HCT116 (cell line): Measurements from ENCODE around the gene MLKL. TPM values are rescaled to one million over a fixed set of nuclear protein-coding genes. Genes with fewer than 3 reads are reported as not detected.

Source experiments
- ATAC-seq: fragments of 200-7000 bp; cut with Tn5 transposase; 2 replicates; pipeline ENCODE4 v1.9.1; 2020; ENCODE audit warnings: mild to moderate bottlenecking, moderate library complexity
- BruUV-seq: library from RNA; stranded (reverse); fragments of 400-500 nt; replicated peaks from 2 replicates; lab custom pipeline; 2021; lab: Mats Ljungman, UMichigan
- CTCF ChIA-PET: fragments of 300-600 bp; sonication (Branson Sonifier 250); formaldehyde crosslinking; loops from one replicate; lab custom pipeline; 2021; ENCODE audit warnings: antibody characterized with exemption; lab: Charles Lee
- POLR2A ChIA-PET: fragments of 300-600, 350-600 bp; sonication (Branson Sonifier 250); formaldehyde crosslinking; loops from one replicate; lab custom pipeline; 2021; ENCODE audit warnings: antibody characterized with exemption; lab: Charles Lee
- RAD21 ChIA-PET, 2 experiments: fragments of 300-600 bp; sonication (Branson Sonifier 250); formaldehyde crosslinking; loops; one replicate each; lab custom pipeline; 2023; ENCODE audit warnings: low total read pairs in 2 of 2; ENCODE audit not compliant: uncharacterized antibody in 2 of 2, unreplicated experiment in 2 of 2, low non-redundant PET in 1 of 2; lab: Charles Lee
- DNase-seq: peaks from one replicate; pipeline ENCODE4 v3.0.0-alpha.2; 2010; ENCODE audit warnings: low read depth, low spot score
- H2AFZ ChIP-seq: fragments of 200-600 bp; shearing (Covaris generic), sonication (generic); 2 replicates; pipeline ENCODE4 v1.6.1; 2017; ENCODE audit warnings: low read depth, mixed run types, mixed read lengths, antibody characterized with exemption, low read length; ENCODE audit not compliant: poor library complexity, severe bottlenecking
- H3K27ac ChIP-seq: 2 replicates; pipeline ENCODE4 v1.5.1; 2012; ENCODE audit warnings: low read depth, low read length
- H3K27me3 ChIP-seq: fragments of 200-600 bp; sonication (generic); 2 replicates; pipeline ENCODE4 v1.6.1; 2016; ENCODE audit warnings: mixed run types, low read length, mixed read lengths; ENCODE audit not compliant: insufficient read depth
- H3K36me3 ChIP-seq, 2 experiments: fragments of 200-500 bp in 1 of 2; fragments of 200-600 bp in 1 of 2; sonication (Bioruptor generic) in 1 of 2; sonication (generic) in 1 of 2; 2 replicates each; pipeline versions ENCODE4 v1.5.1 to v1.6.1; 2014 to 2016; ENCODE audit warnings: low read length in 2 of 2, inconsistent platforms in 1 of 2, mixed read lengths in 1 of 2, mixed run types in 1 of 2; ENCODE audit not compliant: insufficient read depth in 2 of 2, control insufficient read depth in 1 of 2
- H3K4me1 ChIP-seq, 2 experiments: fragments of 200-600 bp in 1 of 2; sonication (generic) in 1 of 2; 2 replicates each; pipeline versions ENCODE4 v1.5.1 to v1.6.1; 2012 to 2017; ENCODE audit warnings: low read length in 2 of 2, inconsistent platforms in 1 of 2, mild to moderate bottlenecking in 1 of 2, mixed read lengths in 1 of 2, mixed run types in 1 of 2, moderate library complexity in 1 of 2; ENCODE audit not compliant: insufficient read depth in 2 of 2, control insufficient read depth in 1 of 2
- H3K4me2 ChIP-seq: fragments of 200-600 bp; sonication (generic); 2 replicates; pipeline ENCODE4 v1.6.1; 2017; ENCODE audit warnings: mixed run types, low read length, mixed read lengths
- H3K4me3 ChIP-seq, 2 experiments: fragments of 200-600 bp in 1 of 2; sonication (generic) in 1 of 2; replicated peaks in 1 of 2; 2 replicates each; pipeline ENCODE4 v1.5.1; 2011 to 2016; ENCODE audit warnings: low read length in 2 of 2, control low read depth in 1 of 2, low read depth in 1 of 2, mild to moderate bottlenecking in 1 of 2, mixed read lengths in 1 of 2, mixed run types in 1 of 2
- H3K79me2 ChIP-seq: fragments of 200-600 bp; sonication (generic); 2 replicates; pipeline ENCODE4 v1.6.1; 2017; ENCODE audit warnings: mild to moderate bottlenecking, mixed run types, low read length, moderate library complexity, mixed read lengths; ENCODE audit not compliant: insufficient read depth
- H3K9ac ChIP-seq: fragments of 200-600 bp; sonication (generic); 2 replicates; pipeline ENCODE4 v1.6.1; 2016; ENCODE audit warnings: low read length, mixed read lengths
- H3K9me2 ChIP-seq: fragments of 200-600 bp; sonication (generic), shearing (Covaris generic); 2 replicates; pipeline ENCODE4 v1.6.1; 2017; ENCODE audit warnings: mixed run types, mild to moderate bottlenecking, moderate library complexity; ENCODE audit not compliant: insufficient read depth
- H3K9me3 ChIP-seq, 2 experiments: fragments of 200-500 bp in 1 of 2; fragments of 200-600 bp in 1 of 2; sonication (Bioruptor generic) in 1 of 2; sonication (generic) in 1 of 2; 2 replicates each; pipeline ENCODE4 v1.6.1; 2014 to 2017; ENCODE audit warnings: low read length in 2 of 2, mixed read lengths in 2 of 2, inconsistent platforms in 1 of 2, low read depth in 1 of 2, mild to moderate bottlenecking in 1 of 2, mixed run types in 1 of 2, moderate library complexity in 1 of 2; ENCODE audit not compliant: control insufficient read depth in 1 of 2, insufficient read depth in 1 of 2
- H4K20me1 ChIP-seq: fragments of 200-600 bp; sonication (generic), shearing (Covaris generic); 2 replicates; pipeline ENCODE4 v1.6.1; 2017; ENCODE audit warnings: mixed run types, mild to moderate bottlenecking, moderate library complexity; ENCODE audit not compliant: insufficient read depth
- CBX3 ChIP-seq: IDR thresholded peaks from 2 replicates; pipeline ENCODE4 v1.6.1; 2012; ENCODE audit warnings: low read depth
- CEBPB ChIP-seq: IDR thresholded peaks from 2 replicates; pipeline ENCODE4 v1.6.1; 2012; ENCODE audit warnings: low read depth
- EZH2 ChIP-seq: fragments of 200-600 bp; sonication (generic); IDR thresholded peaks from 2 replicates; pipeline ENCODE4 v1.6.1; 2017; ENCODE audit warnings: antibody characterized with exemption, mixed run types
- JUND ChIP-seq: IDR thresholded peaks from 2 replicates; pipeline ENCODE4 v1.6.1; 2012
- POLR2A ChIP-seq: IDR thresholded peaks from 2 replicates; pipeline ENCODE4 v1.7.0; 2011; ENCODE audit warnings: borderline replicate concordance; ENCODE audit not compliant: insufficient read depth, insufficient read length; ENCODE audit errors: extremely low read depth
- POLR2AphosphoS5 ChIP-seq: IDR thresholded peaks from 2 replicates; pipeline ENCODE4 v1.6.1; 2011; ENCODE audit warnings: mild to moderate bottlenecking, low read depth, low read length, moderate library complexity
- RAD21 ChIP-seq: IDR thresholded peaks from 2 replicates; pipeline ENCODE4 v1.6.1; 2012; ENCODE audit warnings: low read depth, mild to moderate bottlenecking
- SIN3A ChIP-seq: IDR thresholded peaks from 2 replicates; pipeline ENCODE4 v1.6.1; 2012; ENCODE audit warnings: low read depth
- SRF ChIP-seq: IDR thresholded peaks from 2 replicates; pipeline ENCODE4 v1.6.1; 2012; ENCODE audit warnings: low read depth
- TCF7L2 ChIP-seq: IDR thresholded peaks from 2 replicates; pipeline ENCODE4 v1.7.0; 2011; ENCODE audit warnings: borderline replicate concordance, inconsistent platforms; ENCODE audit not compliant: insufficient read depth, insufficient read length; ENCODE audit errors: extremely low read depth
- YY1 ChIP-seq: IDR thresholded peaks from 2 replicates; pipeline ENCODE4 v1.6.1; 2011; ENCODE audit warnings: low read length, low read depth, moderate library complexity, mild to moderate bottlenecking; ENCODE audit not compliant: insufficient replicate concordance; ENCODE audit errors: extremely low read depth
- ZFX ChIP-seq: fragments of 450-650 bp; IDR thresholded peaks from 2 replicates; pipeline ENCODE4 v1.6.1; 2017
- ZNF274 ChIP-seq: fragments of 200-500 bp; sonication (Bioruptor generic); IDR thresholded peaks from 2 replicates; pipeline ENCODE4 v1.6.1; 2014; ENCODE audit warnings: mild to moderate bottlenecking, low read depth, low read length, inconsistent platforms
- intact Hi-C: fragments of 100-400 bp; cut with micrococcal nuclease; formaldehyde crosslinking; loops from 2 replicates; pipeline ENCODE4 v1.10.0; 2022
- total RNA-seq: library from RNA; stranded (reverse); gene quantifications from one replicate; pipeline ENCODE4 v1.2.1, GENCODE V29; 2021; ENCODE audit not compliant: unreplicated experiment
- TF ChIP-seq, protein P1 (sequence below): IDR thresholded peaks from 2 replicates; pipeline ENCODE4 v1.6.1; 2011; ENCODE audit warnings: mild to moderate bottlenecking, low read length, moderate library complexity; ENCODE audit not compliant: insufficient replicate concordance; ENCODE audit errors: extremely low read depth

The MLKL gene
- total RNA-seq, 1 experiment from 2014 or later: 8.3 TPM

DNA sequence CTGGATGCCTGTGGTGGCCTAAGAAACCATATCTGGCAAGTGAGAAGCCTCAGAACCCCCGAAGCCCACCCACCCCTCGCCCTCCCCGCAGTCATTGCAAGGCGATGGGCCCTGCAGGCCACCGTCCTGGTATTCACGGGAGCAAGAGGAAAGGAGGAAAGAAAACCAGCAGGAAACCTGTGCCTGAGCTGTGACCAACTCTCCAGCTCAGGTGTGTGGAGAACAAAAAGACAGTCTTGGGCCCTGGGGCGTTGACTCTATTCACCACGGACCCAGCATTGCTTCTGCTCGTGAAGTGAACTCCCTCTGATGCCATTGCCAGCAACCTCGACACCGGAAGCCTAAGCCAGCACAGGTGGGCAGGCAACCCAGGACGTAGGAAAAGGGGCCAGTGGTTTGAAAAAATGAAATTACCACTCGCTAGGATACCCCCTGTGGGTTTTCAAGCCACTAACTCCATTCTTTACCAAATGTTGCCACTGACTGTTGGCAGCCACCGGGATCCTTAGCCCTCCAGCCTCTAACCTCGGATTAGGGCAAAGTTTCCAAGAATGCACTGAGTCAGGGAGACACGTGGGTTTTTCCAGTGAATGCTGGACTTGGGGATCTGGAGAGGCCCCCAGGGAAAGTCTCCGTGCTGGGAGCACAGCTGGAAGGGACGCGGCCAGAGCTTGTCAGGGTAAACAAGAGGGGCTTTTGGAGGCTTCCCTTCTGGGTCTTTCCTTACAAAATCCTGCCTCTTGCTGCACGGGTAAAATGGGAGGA, 48.8 kb upstream of the MLKL start:
- ChIA-PET RAD21 (no interaction called here), POLR2A (interaction anchor here (1.2 kb wide), 1 partner anchor 11 kb away, joined by 3 read pairs; no protein-coding TSS in a partner anchor), CTCF (no interaction called here)
- intact Hi-C loops: no loop called here
- Histone ChIP-seq H3K36me3 (no peaks in the 10 kb centered on the region), H3K27ac (no peak overlapping the region), H3K9me3 (no peaks in the 10 kb centered on the region), H3K27me3 (no peaks in the 10 kb centered on the region), H3K4me1 (peaks cover 2 to 16% of the 10 kb centered on the region in 2 experiments; a peak in 3 of 4 replicates), H3K9ac (no peak overlapping the region), H3K9me2 (no peaks in the 10 kb centered on the region), H3K4me2 (no peak overlapping the region), H3K79me2 (no peaks in the 10 kb centered on the region), H4K20me1 (no peaks in the 10 kb centered on the region), H2AFZ (no peak overlapping the region), H3K4me3 (no peak overlapping the region)
- DNase-seq (no peak), ATAC-seq (no peak; the same call in 1 of the 2 replicates)
- TF ChIP-seq POLR2A (no peak), ZFX (no peak), CEBPB (no peak), YY1 (no peak), RAD21 (no peak), JUND (no peak), ZNF274 (no peak), TCF7L2 (no peak), POLR2AphosphoS5 (no peak), SIN3A (no peak), CBX3 (no peak), EZH2 (no peak), SRF (no peak)
- TF ChIP-seq, protein P1, sequence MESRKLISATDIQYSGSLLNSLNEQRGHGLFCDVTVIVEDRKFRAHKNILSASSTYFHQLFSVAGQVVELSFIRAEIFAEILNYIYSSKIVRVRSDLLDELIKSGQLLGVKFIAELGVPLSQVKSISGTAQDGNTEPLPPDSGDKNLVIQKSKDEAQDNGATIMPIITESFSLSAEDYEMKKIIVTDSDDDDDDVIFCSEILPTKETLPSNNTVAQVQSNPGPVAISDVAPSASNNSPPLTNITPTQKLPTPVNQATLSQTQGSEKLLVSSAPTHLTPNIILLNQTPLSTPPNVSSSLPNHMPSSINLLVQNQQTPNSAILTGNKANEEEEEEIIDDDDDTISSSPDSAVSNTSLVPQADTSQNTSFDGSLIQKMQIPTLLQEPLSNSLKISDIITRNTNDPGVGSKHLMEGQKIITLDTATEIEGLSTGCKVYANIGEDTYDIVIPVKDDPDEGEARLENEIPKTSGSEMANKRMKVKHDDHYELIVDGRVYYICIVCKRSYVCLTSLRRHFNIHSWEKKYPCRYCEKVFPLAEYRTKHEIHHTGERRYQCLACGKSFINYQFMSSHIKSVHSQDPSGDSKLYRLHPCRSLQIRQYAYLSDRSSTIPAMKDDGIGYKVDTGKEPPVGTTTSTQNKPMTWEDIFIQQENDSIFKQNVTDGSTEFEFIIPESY: no peak
- no TSS peak for BruUV-seq
